ENCODE data around the gene SMIM23. TPM values are rescaled to one million over a fixed set of nuclear protein-coding genes. Genes with fewer than 3 reads are reported as not detected.

SMIM23 gene
- total and polyA plus RNA-seq, 10 of the 15 experiments (the other 5 are each of a cell fraction or from before 2014, with no cell fraction given), result not detected

DNA sequence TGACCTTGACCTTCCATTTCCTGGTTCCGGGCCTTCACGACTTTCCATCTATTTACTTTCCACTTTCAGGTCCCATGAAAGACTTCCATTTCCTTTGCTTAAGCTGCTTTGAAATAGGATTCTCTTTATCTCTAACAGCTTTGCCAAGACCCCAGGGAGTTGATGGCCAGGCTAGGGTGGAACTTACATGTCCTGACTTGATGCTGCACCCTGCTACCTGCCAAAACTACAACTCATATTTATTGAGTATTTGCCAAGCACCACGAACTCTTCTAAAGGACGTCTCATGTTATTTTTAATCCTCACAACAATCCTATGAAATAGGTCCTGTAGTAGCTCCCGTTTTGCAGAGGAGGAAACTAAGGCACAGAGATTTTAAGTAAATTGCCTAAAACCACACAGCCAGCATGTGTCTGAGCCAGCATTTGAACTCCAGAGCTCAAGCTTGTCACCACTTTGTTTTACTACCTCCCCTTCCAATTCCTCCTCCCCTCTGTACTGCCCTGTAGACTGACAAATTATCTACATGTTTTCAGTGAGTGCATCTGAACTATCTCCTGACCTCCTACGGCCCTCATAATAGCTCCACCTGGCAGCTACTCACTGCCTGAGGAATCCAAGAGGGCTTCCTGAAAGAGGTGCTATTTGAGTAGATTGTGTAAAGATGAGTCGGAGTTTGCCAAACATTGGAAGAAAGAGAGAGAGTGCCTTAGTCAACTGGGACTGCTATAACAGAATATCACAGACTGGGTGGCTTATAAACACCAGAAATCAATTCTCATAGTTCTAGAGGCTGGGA, 38.4 kb upstream of the SMIM23 start (continued):
- TF ChIP-seq ZBED1 (IDR thresholded peaks at IDR 0.05; ENCODE audit: borderline replicate concordance) (no peak), CEBPB (IDR thresholded peaks at IDR 0.05; ENCODE audit: borderline replicate concordance in 1 of 2, low read depth in 2 of 2, low read length in 2 of 2) (no peak), EED (IDR thresholded peaks at IDR 0.05; ENCODE audit: low read depth) (no peak), DPF2 (IDR thresholded peaks at IDR 0.05) (no peak), ETV6 (conservative IDR thresholded peaks at IDR 0.05 in 1 of 2, IDR thresholded peaks at IDR 0.05 in 1 of 2; ENCODE audit: borderline replicate concordance in 1 of 2, low read depth in 1 of 2) (no peak)
- TF ChIP-seq, protein P1, sequence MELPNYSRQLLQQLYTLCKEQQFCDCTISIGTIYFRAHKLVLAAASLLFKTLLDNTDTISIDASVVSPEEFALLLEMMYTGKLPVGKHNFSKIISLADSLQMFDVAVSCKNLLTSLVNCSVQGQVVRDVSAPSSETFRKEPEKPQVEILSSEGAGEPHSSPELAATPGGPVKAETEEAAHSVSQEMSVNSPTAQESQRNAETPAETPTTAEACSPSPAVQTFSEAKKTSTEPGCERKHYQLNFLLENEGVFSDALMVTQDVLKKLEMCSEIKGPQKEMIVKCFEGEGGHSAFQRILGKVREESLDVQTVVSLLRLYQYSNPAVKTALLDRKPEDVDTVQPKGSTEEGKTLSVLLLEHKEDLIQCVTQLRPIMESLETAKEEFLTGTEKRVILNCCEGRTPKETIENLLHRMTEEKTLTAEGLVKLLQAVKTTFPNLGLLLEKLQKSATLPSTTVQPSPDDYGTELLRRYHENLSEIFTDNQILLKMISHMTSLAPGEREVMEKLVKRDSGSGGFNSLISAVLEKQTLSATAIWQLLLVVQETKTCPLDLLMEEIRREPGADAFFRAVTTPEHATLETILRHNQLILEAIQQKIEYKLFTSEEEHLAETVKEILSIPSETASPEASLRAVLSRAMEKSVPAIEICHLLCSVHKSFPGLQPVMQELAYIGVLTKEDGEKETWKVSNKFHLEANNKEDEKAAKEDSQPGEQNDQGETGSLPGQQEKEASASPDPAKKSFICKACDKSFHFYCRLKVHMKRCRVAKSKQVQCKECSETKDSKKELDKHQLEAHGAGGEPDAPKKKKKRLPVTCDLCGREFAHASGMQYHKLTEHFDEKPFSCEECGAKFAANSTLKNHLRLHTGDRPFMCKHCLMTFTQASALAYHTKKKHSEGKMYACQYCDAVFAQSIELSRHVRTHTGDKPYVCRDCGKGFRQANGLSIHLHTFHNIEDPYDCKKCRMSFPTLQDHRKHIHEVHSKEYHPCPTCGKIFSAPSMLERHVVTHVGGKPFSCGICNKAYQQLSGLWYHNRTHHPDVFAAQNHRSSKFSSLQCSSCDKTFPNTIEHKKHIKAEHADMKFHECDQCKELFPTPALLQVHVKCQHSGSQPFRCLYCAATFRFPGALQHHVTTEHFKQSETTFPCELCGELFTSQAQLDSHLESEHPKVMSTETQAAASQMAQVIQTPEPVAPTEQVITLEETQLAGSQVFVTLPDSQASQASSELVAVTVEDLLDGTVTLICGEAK (IDR thresholded peaks at IDR 0.05; ENCODE audit: borderline replicate concordance), result no peak
- TF ChIP-seq, protein P2, sequence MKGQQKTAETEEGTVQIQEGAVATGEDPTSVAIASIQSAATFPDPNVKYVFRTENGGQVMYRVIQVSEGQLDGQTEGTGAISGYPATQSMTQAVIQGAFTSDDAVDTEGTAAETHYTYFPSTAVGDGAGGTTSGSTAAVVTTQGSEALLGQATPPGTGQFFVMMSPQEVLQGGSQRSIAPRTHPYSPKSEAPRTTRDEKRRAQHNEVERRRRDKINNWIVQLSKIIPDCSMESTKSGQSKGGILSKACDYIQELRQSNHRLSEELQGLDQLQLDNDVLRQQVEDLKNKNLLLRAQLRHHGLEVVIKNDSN (IDR thresholded peaks at IDR 0.05; ENCODE audit: borderline replicate concordance, extremely low read length, insufficient read depth, low read depth, low read length), result no peak

Data from GM12878 (cell line).